GM23248 (cell line): Measurements from ENCODE around the gene HOXA9. TPM values are rescaled to one million over a fixed set of nuclear protein-coding genes. Genes with fewer than 3 reads are reported as not detected.

Experiments
- DNase-seq: peaks from one replicate; pipeline ENCODE4 v3.0.0-alpha.2; 2015
- H2AFZ ChIP-seq: fragments of 200-600 bp; sonication (generic); 2 replicates; pipeline ENCODE4 v1.6.1; 2016; ENCODE audit warnings: antibody characterized with exemption
- H3F3A ChIP-seq: fragments of 200-600 bp; sonication (generic); 2 replicates; pipeline ENCODE4 v1.6.1; 2016; ENCODE audit warnings: mild to moderate bottlenecking, antibody characterized with exemption, mixed run types; ENCODE audit not compliant: insufficient read depth
- H3K27ac ChIP-seq: fragments of 200-600 bp; sonication (generic); 2 replicates; pipeline ENCODE4 v1.5.1; 2016; ENCODE audit warnings: mild to moderate bottlenecking
- H3K27me3 ChIP-seq: fragments of 200-600 bp; sonication (generic); replicated peaks from 2 replicates; pipeline ENCODE4 v1.6.1; 2016; ENCODE audit warnings: mild to moderate bottlenecking; ENCODE audit not compliant: insufficient read depth
- H3K36me3 ChIP-seq: fragments of 200-600 bp; sonication (generic); 2 replicates; pipeline ENCODE4 v1.6.1; 2016; ENCODE audit warnings: low read depth, mild to moderate bottlenecking
- H3K4me1 ChIP-seq: fragments of 200-600 bp; sonication (generic); 2 replicates; pipeline ENCODE4 v1.6.1; 2016; ENCODE audit warnings: mild to moderate bottlenecking; ENCODE audit not compliant: insufficient read depth
- H3K4me2 ChIP-seq: fragments of 200-600 bp; sonication (generic); one replicate; pipeline ENCODE4 v1.6.1; 2016; ENCODE audit warnings: mild to moderate bottlenecking; ENCODE audit not compliant: unreplicated experiment
- H3K4me3 ChIP-seq: fragments of 200-600 bp; sonication (generic); 2 replicates; pipeline ENCODE4 v1.5.1; 2016; ENCODE audit warnings: mild to moderate bottlenecking
- H3K79me2 ChIP-seq: fragments of 200-600 bp; sonication (generic); 2 replicates; pipeline ENCODE4 v1.6.1; 2016; ENCODE audit warnings: mild to moderate bottlenecking; ENCODE audit not compliant: insufficient read depth
- H3K9ac ChIP-seq: fragments of 200-600 bp; sonication (generic); 2 replicates; pipeline ENCODE4 v1.6.1; 2016; ENCODE audit warnings: mild to moderate bottlenecking
- H3K9me2 ChIP-seq: fragments of 200-600 bp; sonication (generic); 2 replicates; pipeline ENCODE4 v1.6.1; 2016; ENCODE audit warnings: mixed run types, mild to moderate bottlenecking, moderate library complexity; ENCODE audit not compliant: insufficient read depth
- H3K9me3 ChIP-seq: fragments of 200-600 bp; sonication (generic); one replicate; pipeline ENCODE4 v1.6.1; 2017; ENCODE audit warnings: low read depth
- H4K20me1 ChIP-seq: fragments of 200-600 bp; sonication (generic); 2 replicates; pipeline ENCODE4 v1.6.0; 2016; ENCODE audit not compliant: insufficient read depth
- EZH2 ChIP-seq: fragments of 200-600 bp; sonication (generic); IDR thresholded peaks from 2 replicates; pipeline ENCODE4 v1.6.1; 2018; ENCODE audit warnings: antibody characterized with exemption, mild to moderate bottlenecking; ENCODE audit not compliant: insufficient read depth, poor library complexity, severe bottlenecking
- EZH2phosphoT487 ChIP-seq: fragments of 200-600 bp; sonication (generic); IDR thresholded peaks from 2 replicates; pipeline ENCODE4 v1.6.1; 2018; ENCODE audit warnings: antibody characterized with exemption, moderate library complexity, mild to moderate bottlenecking, low read depth; ENCODE audit not compliant: insufficient read depth
- WGBS, 2 experiments: methylation state at CpG; one replicate each; pipeline ENCODE4 v1.1.6; 2015 to 2017; ENCODE audit warnings: low lambda C conversion rate in 2 of 2, low coverage in 1 of 2; ENCODE audit errors: missing lambda C conversion rate in 2 of 2; 5-methylcytosine and 5-hydroxymethylcytosine counted together
- in situ Hi-C: fragments of 300-500 bp; cut with MboI; formaldehyde crosslinking; loops from 2 replicates; pipeline ENCODE4 v1.15.0; 2020
- polyA plus RNA-seq: library from polyadenylated mRNA; unstranded; fragments of >200 nt; fragmentation: Nextera tagmentation; extraction: Ambion mirVana; gene quantifications from 2 replicates; pipeline ENCODE4 v1.2.1, GENCODE V29; 2016
- total RNA-seq: library from RNA; depleted of rRNA; stranded (reverse); fragments of >200 nt; shearing (Covaris generic); gene quantifications from 2 replicates; pipeline ENCODE4 v1.2.3, GENCODE V29; 2014

HOXA9 gene
- total and polyA plus RNA-seq, 2 experiments from 2014 or later, result 28.3 to 43.7 TPM

DNA sequence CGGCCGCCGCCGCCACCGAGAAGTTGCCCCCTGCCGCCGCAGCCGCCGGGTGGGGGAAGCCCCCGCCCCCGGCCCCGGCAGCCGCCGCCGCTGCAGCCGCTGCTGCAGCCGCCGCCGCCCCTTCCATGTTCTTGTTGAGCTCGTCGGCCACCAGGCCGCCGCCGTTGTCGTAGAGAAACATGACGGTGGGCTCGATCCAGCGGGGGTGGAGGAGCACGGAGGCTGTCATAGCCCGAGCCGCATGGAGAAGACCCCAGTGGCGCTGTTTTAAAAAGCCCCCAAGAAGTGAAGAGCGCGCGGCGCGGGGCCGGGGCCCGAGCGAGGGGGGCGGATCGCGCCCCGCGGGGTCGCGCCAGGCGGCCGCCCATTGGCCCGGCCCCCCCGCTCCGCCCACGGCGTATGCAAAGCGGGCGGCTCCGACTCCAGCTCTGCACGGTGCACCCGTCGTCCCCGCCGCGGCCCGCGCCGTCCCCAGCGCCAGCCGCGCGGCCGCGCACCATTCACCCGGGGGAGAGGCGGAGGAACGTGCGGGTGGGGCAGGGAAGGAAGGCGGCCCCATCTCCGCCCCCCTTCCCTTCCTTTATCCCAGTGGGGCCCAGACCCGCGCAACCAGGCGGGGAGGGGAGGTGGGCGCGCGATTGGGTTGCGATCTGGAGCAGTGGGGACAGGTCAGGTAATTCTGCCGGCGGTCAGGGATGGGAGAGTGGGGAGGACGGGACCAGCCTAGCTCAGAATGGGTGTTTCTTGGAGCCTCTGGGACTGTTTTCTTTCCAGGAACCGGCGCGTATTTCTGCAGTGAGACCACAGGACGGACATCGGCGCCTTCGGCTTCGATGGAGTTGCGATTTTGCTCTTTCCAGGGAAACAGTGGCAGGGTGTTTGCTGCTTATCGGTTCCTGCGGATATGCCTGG, 34.8 kb upstream of the HOXA9 start, which contains the start of gene HOXA13:
Gene HOXA13, minus strand, starts transcription at position 243 of the 912 bp plus-strand sequence. Its CDS starts 14 bp downstream, at position 229.
- 2 to 3% methylated on average over 37 to 68 of the region's 99 CpGs for WGBS, 2 experiments
- H3F3A ChIP-seq, result peaks cover 10% of the 10 kb centered on the region; the same call in 1 of the 2 replicates
- H3K9ac ChIP-seq, result peak within 1 kb of the TSS; percentile 28; the same call in 1 of the 2 replicates
- H3K4me1 ChIP-seq, result no peaks in the 10 kb centered on the region
- in situ Hi-C loops, result loop anchor here (10.0 kb wide), 4 partner anchors 385 to 895 kb away; no protein-coding TSS in a partner anchor
- H4K20me1 ChIP-seq, result no peaks in the 10 kb centered on the region
- H3K9me2 ChIP-seq, result no peaks in the 10 kb centered on the region
- H3K27ac ChIP-seq, result no peak within 1 kb of the TSS
- peak; percentile 74 for DNase-seq
- H3K4me3 ChIP-seq, result peak within 1 kb of the TSS; percentile 77
- H3K9me3 ChIP-seq, result no peaks in the 10 kb centered on the region
- TF ChIP-seq EZH2phosphoT487 (no peak), EZH2 (no peak)
- H3K36me3 ChIP-seq, result no peaks in the 10 kb centered on the region
- peak within 1 kb of the TSS; percentile 76 for H3K4me2 ChIP-seq
- peak within 1 kb of the TSS; percentile 86 for H2AFZ ChIP-seq
- H3K79me2 ChIP-seq, result no peaks in the 10 kb centered on the region
- peaks cover 35% of the 10 kb centered on the region for H3K27me3 ChIP-seq

DNA sequence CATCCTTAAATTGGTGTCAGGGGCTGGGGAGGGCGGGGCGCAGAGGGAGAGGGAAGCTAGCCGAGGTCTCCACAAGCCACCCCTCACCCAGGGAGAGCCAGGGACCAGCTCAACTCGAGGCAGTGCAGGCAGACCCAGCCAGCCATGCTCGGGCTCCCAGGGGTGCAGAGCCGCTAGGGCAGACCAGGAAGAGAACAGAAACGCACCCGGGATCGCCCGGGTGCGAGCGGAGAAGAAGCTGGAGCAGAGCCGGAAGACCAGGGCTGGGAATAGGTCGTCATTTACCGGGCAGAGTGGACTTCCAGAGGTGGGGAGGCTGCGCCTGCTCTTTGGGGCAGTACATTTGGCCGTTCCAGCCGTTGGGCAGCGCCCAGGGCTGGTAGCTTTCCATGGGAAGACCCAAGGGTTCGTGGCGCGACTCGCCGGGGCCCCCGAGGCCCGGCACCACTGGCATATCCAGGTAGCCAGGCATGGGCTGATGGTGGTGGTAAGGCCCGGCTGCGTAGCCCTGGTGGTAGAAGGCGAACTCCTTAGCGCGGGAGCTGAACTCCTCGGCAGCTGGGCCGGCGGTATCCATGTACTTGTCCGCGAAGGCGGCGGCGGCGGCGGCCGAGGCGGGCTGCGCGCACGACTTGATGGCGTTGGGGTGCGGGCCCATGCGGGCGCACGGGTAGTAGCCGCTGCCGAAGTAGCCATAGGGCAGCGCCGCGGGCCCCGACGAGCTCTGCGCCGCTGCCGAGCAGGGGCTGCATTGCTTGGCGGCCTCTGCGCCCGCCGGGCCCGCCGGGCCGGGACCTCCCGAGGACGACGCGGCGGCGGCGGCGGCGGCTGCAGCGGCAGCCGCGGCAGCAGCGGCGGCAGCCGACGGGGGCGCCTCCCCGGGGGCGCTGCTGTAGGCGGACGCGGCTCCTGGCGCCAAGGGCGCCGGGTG, 33.8 kb upstream of the HOXA9 start:
- Histone ChIP-seq H4K20me1 (no peaks in the 10 kb centered on the region), H3F3A (peaks cover 10% of the 10 kb centered on the region; the same call in 1 of the 2 replicates), H3K9me3 (no peaks in the 10 kb centered on the region), H3K9me2 (no peaks in the 10 kb centered on the region), H3K27me3 (peaks cover 28% of the 10 kb centered on the region), H3K4me1 (no peaks in the 10 kb centered on the region), H2AFZ (peak overlapping the region; percentile 86), H3K79me2 (no peaks in the 10 kb centered on the region), H3K4me3 (peak overlapping the region; percentile 70), H3K27ac (no peak overlapping the region), H3K36me3 (no peaks in the 10 kb centered on the region), H3K4me2 (peak overlapping the region; percentile 67), H3K9ac (peak overlapping the region; percentile 28; the same call in 1 of the 2 replicates)
- WGBS, 2 experiments, result 1 to 3% methylated on average over 58 to 82 of the region's 93 CpGs
- in situ Hi-C loops, result loop anchor here (10.0 kb wide), 1 partner anchor 896 kb away; no protein-coding TSS in a partner anchor
- TF ChIP-seq EZH2 (no peak), EZH2phosphoT487 (no peak)
- peak; percentile 70 for DNase-seq

DNA sequence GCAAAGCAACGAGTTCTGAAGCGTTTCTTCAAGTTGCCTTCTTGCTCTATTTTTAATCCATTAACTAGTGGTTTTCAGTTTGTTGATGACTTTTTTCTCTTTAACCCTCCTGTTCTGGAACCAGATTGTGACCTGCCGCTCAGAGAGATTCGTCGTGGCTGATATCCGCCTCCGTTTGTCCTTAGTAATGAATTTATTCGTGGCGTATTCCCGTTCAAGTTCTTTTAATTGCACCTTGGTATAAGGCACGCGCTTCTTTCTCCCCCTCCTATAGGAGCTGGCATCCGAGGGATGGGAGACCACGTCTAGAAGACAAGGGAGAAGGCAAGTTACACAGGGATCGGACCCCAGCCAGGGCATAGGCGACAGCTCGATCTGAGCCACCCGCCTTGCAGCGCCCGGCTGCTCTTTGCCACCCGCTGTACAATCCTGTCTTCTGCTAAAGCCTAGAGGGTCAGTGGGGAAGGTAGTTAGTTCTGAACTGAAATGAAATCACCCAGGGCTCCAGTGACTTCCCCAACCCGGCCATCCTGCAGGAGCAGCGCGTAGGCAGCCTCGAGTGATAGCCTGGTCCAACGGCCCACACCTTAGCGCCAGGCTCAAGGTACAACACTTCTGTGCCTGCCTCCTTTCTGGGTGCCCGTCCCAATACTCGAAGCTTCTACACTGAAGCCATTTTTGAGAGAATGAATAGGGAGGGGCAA, 33.0 kb upstream of the HOXA9 start:
- in situ Hi-C loops, result loop anchor here (10.0 kb wide), 1 partner anchor 897 kb away; no protein-coding TSS in a partner anchor
- Histone ChIP-seq H3K27me3 (peaks cover 25% of the 10 kb centered on the region; the same call in 1 of the 2 replicates), H2AFZ (peak overlapping the region; percentile 86), H4K20me1 (no peaks in the 10 kb centered on the region), H3K79me2 (no peaks in the 10 kb centered on the region), H3K9me2 (no peaks in the 10 kb centered on the region), H3K4me2 (no peak overlapping the region), H3K4me3 (peak overlapping the region; percentile 70; the same call in 1 of the 2 replicates), H3K9me3 (no peaks in the 10 kb centered on the region), H3F3A (peaks cover 10% of the 10 kb centered on the region; the same call in 1 of the 2 replicates), H3K27ac (no peak overlapping the region), H3K36me3 (no peaks in the 10 kb centered on the region), H3K9ac (no peak overlapping the region), H3K4me1 (no peaks in the 10 kb centered on the region)
- WGBS, 2 experiments, result 45% methylated on average over 29 of the region's 29 CpGs
- no peak for DNase-seq
- peak; percentile 74 for TF ChIP-seq EZH2
- TF ChIP-seq EZH2phosphoT487, result 0 out of 2 replicates have a peak, but pooled peaks have one; percentile 53
